OCI-LY7 (cell line): Measurements from ENCODE around the gene THSD7B. TPM values are rescaled to one million over a fixed set of nuclear protein-coding genes. Genes with fewer than 3 reads are reported as not detected.

Experiments used
- BruUV-seq: library from RNA; stranded (reverse); fragments of 400-500 nt; replicated peaks from 2 replicates; lab custom pipeline; 2021; lab: Mats Ljungman, UMichigan
- CTCF ChIA-PET: fragments of 300-600 bp; sonication (Branson Sonifier 250); formaldehyde crosslinking; loops from one replicate; lab custom pipeline; 2022; ENCODE audit warnings: antibody characterized with exemption; ENCODE audit not compliant: unreplicated experiment; lab: Charles Lee
- POLR2A ChIA-PET: fragments of 300-600 bp; sonication (Branson Sonifier 250); formaldehyde crosslinking; loops from one replicate; lab custom pipeline; 2022; ENCODE audit warnings: antibody characterized with exemption; lab: Charles Lee
- DNase-seq: peaks from one replicate; pipeline ENCODE4 v3.0.0-alpha.2; 2015; ENCODE audit warnings: low spot score
- H2AFZ ChIP-seq: fragments of 200-600 bp; sonication (generic), shearing (Covaris generic); 2 replicates; pipeline ENCODE4 v1.6.1; 2014; ENCODE audit warnings: mild to moderate bottlenecking, antibody characterized with exemption, low read length, moderate library complexity
- H3K27ac ChIP-seq: fragments of 200-600 bp; sonication (generic); 2 replicates; pipeline ENCODE4 v1.5.1; 2014; ENCODE audit warnings: mixed run types, low read depth, mild to moderate bottlenecking, moderate library complexity, low read length, inconsistent platforms; ENCODE audit not compliant: poor library complexity, severe bottlenecking
- H3K36me3 ChIP-seq: fragments of 200-600 bp; sonication (generic); 2 replicates; pipeline ENCODE4 v1.6.1; 2014; ENCODE audit warnings: mild to moderate bottlenecking, antibody characterized with exemption, low read length, moderate library complexity, mixed read lengths; ENCODE audit not compliant: insufficient read depth
- H3K4me1 ChIP-seq: fragments of 200-600 bp; sonication (generic); 2 replicates; pipeline ENCODE4 v1.5.1; 2014; ENCODE audit warnings: mild to moderate bottlenecking, low read length; ENCODE audit not compliant: insufficient read depth, poor library complexity, severe bottlenecking
- H3K4me2 ChIP-seq: fragments of 200-600 bp; sonication (generic); 2 replicates; pipeline ENCODE4 v1.6.1; 2014; ENCODE audit warnings: mild to moderate bottlenecking, low read length
- H3K4me3 ChIP-seq: fragments of 200-600 bp; sonication (generic); 2 replicates; pipeline ENCODE4 v1.5.1; 2014; ENCODE audit warnings: mild to moderate bottlenecking, low read depth, low read length; ENCODE audit not compliant: poor library complexity, severe bottlenecking
- H3K79me2 ChIP-seq: fragments of 200-600 bp; sonication (generic); 2 replicates; pipeline ENCODE4 v1.6.1; 2016; ENCODE audit warnings: low read depth, mild to moderate bottlenecking, low read length, moderate library complexity, mixed read lengths; ENCODE audit not compliant: insufficient read depth
- H3K9me2 ChIP-seq: fragments of 200-600 bp; sonication (generic); 2 replicates; pipeline ENCODE4 v1.6.1; 2016; ENCODE audit warnings: mild to moderate bottlenecking, low read length, mixed read lengths; ENCODE audit not compliant: insufficient read depth
- H3K9me3 ChIP-seq: fragments of 200-600 bp; sonication (generic); 2 replicates; pipeline ENCODE4 v1.6.1; 2014; ENCODE audit warnings: mild to moderate bottlenecking, mixed run types, low read length, mixed read lengths
- H4K20me1 ChIP-seq: fragments of 200-600 bp; sonication (generic); 2 replicates; pipeline ENCODE4 v1.6.1; 2014; ENCODE audit warnings: mild to moderate bottlenecking, antibody characterized with exemption, low read length, moderate library complexity, mixed read lengths; ENCODE audit not compliant: insufficient read depth
- CTCF ChIP-seq: fragments of 200-600 bp; sonication (generic); conservative IDR thresholded peaks from 2 replicates; pipeline ENCODE4 v1.5.1; 2014; ENCODE audit warnings: mild to moderate bottlenecking, antibody characterized with exemption, low read length, moderate library complexity, mixed read lengths
- EZH2phosphoT487 ChIP-seq: fragments of 200-600 bp; sonication (generic); IDR thresholded peaks from 2 replicates; pipeline ENCODE4 v1.6.1; 2018; ENCODE audit warnings: low read depth, borderline replicate concordance, mild to moderate bottlenecking, mixed run types, antibody characterized with exemption, low read length, moderate library complexity, mixed read lengths
- intact Hi-C: fragments of 100-400 bp; cut with micrococcal nuclease; formaldehyde crosslinking; loops from one replicate; pipeline ENCODE4 v1.10.0; 2022; ENCODE audit not compliant: unreplicated experiment
- total RNA-seq, 2 experiments: library from RNA; depleted of rRNA in 1 of 2; stranded (reverse); fragments of >200 nt in 1 of 2; shearing (Covaris generic) in 1 of 2; gene quantifications; 2 replicates each; pipeline ENCODE4 v1.2.3, GENCODE V29; 2014 to 2022

THSD7B gene
- total RNA-seq, 2 experiments from 2014 or later, result 1.8 TPM

GRCh38 chr2:136809998-136810397 is 44.7 kb downstream of the THSD7B start:
- CTCF ChIA-PET, result no interaction called here
- TF ChIP-seq EZH2phosphoT487, result no peak
- no peak for TF ChIP-seq CTCF
- no TSS peak for BruUV-seq

GRCh38 chr2:136818839-136819238 is 53.5 kb downstream of the THSD7B start:
- ChIA-PET POLR2A (no interaction called here), CTCF (no interaction called here)
- Histone ChIP-seq H4K20me1 (no peaks in the 10 kb centered on the region), H2AFZ (no peak overlapping the region), H3K4me3 (no peak overlapping the region), H3K9me3 (no peaks in the 10 kb centered on the region), H3K79me2 (no peaks in the 10 kb centered on the region), H3K36me3 (no peaks in the 10 kb centered on the region), H3K9me2 (no peaks in the 10 kb centered on the region; the same call in 1 of the 2 replicates), H3K4me2 (no peak overlapping the region), H3K27ac (no peak overlapping the region), H3K4me1 (no peaks in the 10 kb centered on the region)
- no peak for DNase-seq
- intact Hi-C loops, result no loop called here
- TF ChIP-seq CTCF (no peak), EZH2phosphoT487 (no peak)
- no TSS peak for BruUV-seq

More at GRCh38 chr2:136809998-136810397, 44.7 kb downstream of the THSD7B start:
- Histone ChIP-seq H3K4me2 (no peak overlapping the region), H2AFZ (no peak overlapping the region), H3K9me3 (no peaks in the 10 kb centered on the region), H3K9me2 (no peaks in the 10 kb centered on the region), H3K27ac (no peak overlapping the region), H3K4me1 (no peaks in the 10 kb centered on the region), H4K20me1 (no peaks in the 10 kb centered on the region), H3K79me2 (no peaks in the 10 kb centered on the region), H3K36me3 (no peaks in the 10 kb centered on the region), H3K4me3 (no peak overlapping the region)
- DNase-seq, result no peak
- POLR2A ChIA-PET, result no interaction called here
- intact Hi-C loops, result no loop called here

GRCh38 chr2:136823291-136823690 is 57.9 kb downstream of the THSD7B start:
- BruUV-seq, result no TSS peak
- no peak overlapping the region for H3K4me3 ChIP-seq
- no peak for TF ChIP-seq CTCF
- TF ChIP-seq EZH2phosphoT487, result no peak
- H3K9me3 ChIP-seq, result no peaks in the 10 kb centered on the region
- H4K20me1 ChIP-seq, result no peaks in the 10 kb centered on the region
- H3K36me3 ChIP-seq, result no peaks in the 10 kb centered on the region
- H3K4me1 ChIP-seq, result no peaks in the 10 kb centered on the region
- no peaks in the 10 kb centered on the region for H3K9me2 ChIP-seq
- no peak overlapping the region for H3K4me2 ChIP-seq
- no peak overlapping the region for H3K27ac ChIP-seq
- POLR2A ChIA-PET, result interaction anchor here (0.6 to 0.9 kb wide), 2 partner anchors 15 to 246 kb away, joined by 3 read pairs; no protein-coding TSS in a partner anchor
- H3K79me2 ChIP-seq, result no peaks in the 10 kb centered on the region
- CTCF ChIA-PET, result no interaction called here
- intact Hi-C loops, result no loop called here
- H2AFZ ChIP-seq, result no peak overlapping the region
- no peak for DNase-seq
